ENCODE data around the gene CCDC127. TPM values are rescaled to one million over a fixed set of nuclear protein-coding genes. Genes with fewer than 3 reads are reported as not detected.
"Not testable (repeated sequence)": the region's sequence is repeated elsewhere in the genome, so short reads cannot be mapped to it uniquely, and the experiment has no call there.

Gene CCDC127
- total and polyA plus RNA-seq, 10 donors: 1.2 to 8.9 (median 3.6) TPM

GRCh38 chr5:167982-168660, 49.8 kb downstream of the CCDC127 start:
- peak; percentile 60 for DNase-seq
- Histone ChIP-seq H3K36me3 (no peaks in the 10 kb centered on the region), H3K4me1 (peaks cover 0 to 26% (median 10%) of the 10 kb centered on the region in 6 donors), H3K27ac (no peak overlapping the region), H3K9me3 (no peaks in the 10 kb centered on the region), H3K4me3 (no peak overlapping the region), H3K27me3 (replicated peaks in 1 of 7) (no peaks in the 10 kb centered on the region)
- intact Hi-C loops (cut with DNase I; ENCODE audit: low total_unique reads): no loop called here
- 75 to 80% (median 79%) methylated on average over 15 to 18 of the region's 18 CpGs for WGBS, 5 donors
- no peak for TF ChIP-seq POLR2AphosphoS5 (IDR thresholded peaks at IDR 0.05)
- TF ChIP-seq POLR2A (IDR thresholded peaks at IDR 0.05): no peak
- TF ChIP-seq CTCF (IDR thresholded peaks at IDR 0.05 in 8 of 11, conservative IDR thresholded peaks at IDR 0.05 in 3 of 11): no peak

- Histone ChIP-seq H3K4me1 (peaks cover 0 to 26% (median 10%) of the 10 kb centered on the region in 6 donors), H3K9me3 (no peaks in the 10 kb centered on the region), H3K27me3 (replicated peaks in 1 of 7) (peaks cover 0 to 5% (median 0%) of the 10 kb centered on the region in 7 donors), H3K27ac (no peak overlapping the region), H3K36me3 (no peaks in the 10 kb centered on the region), H3K4me3 (no peak overlapping the region)
- DNase-seq: peak; percentile 62
- intact Hi-C loops (cut with DNase I; ENCODE audit: low total_unique reads): no loop called here
- WGBS, 5 donors: 89 to 96% (median 95%) methylated on average over 6 to 7 of the region's 7 CpGs
- no peak for TF ChIP-seq POLR2A (IDR thresholded peaks at IDR 0.05)
Observed at GRCh38 chr5:167511-167910, 50.4 kb downstream of the CCDC127 start.

- DNase-seq: peak; percentile 44
- intact Hi-C loops (cut with DNase I; ENCODE audit: low total_unique reads): no loop called here
- WGBS, 5 donors: 87 to 94% (median 90%) methylated on average over 13 to 26 of the region's 27 CpGs
Observed at GRCh38 chr5:166441-167372, 51.2 kb downstream of the CCDC127 start.

GRCh38 chr5:164783-165182, 53.2 kb downstream of the CCDC127 start:
- intact Hi-C loops (cut with DNase I; ENCODE audit: low total_unique reads); H3K27ac ChIP-seq; H3K9me3 ChIP-seq; DNase-seq; H3K4me3 ChIP-seq; H3K36me3 ChIP-seq: not testable (repeated sequence)
- Histone ChIP-seq H3K4me1 (peaks cover 0 to 11% (median 5%) of the 10 kb centered on the region in 6 donors), H3K27me3 (replicated peaks in 1 of 7) (peaks cover 0 to 32% (median 0%) of the 10 kb centered on the region in 7 donors)
- WGBS, 5 donors: 77 to 96% (median 93%) methylated on average over 10 to 25 of the region's 25 CpGs

More at GRCh38 chr5:166441-167372, 51.2 kb downstream of the CCDC127 start:
- no peak for TF ChIP-seq CTCF (IDR thresholded peaks at IDR 0.05 in 8 of 11, conservative IDR thresholded peaks at IDR 0.05 in 3 of 11)
- no peak for TF ChIP-seq POLR2AphosphoS5 (IDR thresholded peaks at IDR 0.05)
- TF ChIP-seq POLR2A (IDR thresholded peaks at IDR 0.05): no peak
- Histone ChIP-seq H3K4me1 (peaks cover 0 to 26% (median 10%) of the 10 kb centered on the region in 6 donors), H3K27ac (no peak overlapping the region), H3K27me3 (replicated peaks in 1 of 7) (peaks cover 0 to 13% (median 0%) of the 10 kb centered on the region in 7 donors), H3K36me3 (no peaks in the 10 kb centered on the region), H3K4me3 (no peak overlapping the region), H3K9me3 (no peaks in the 10 kb centered on the region)

- H3K36me3 ChIP-seq: no peaks in the 10 kb centered on the region
- no peaks in the 10 kb centered on the region for H3K9me3 ChIP-seq
- no peak overlapping the region for H3K4me3 ChIP-seq
- WGBS, 5 donors: 78 to 95% (median 87%) methylated on average over 11 to 14 of the region's 14 CpGs
- peak; percentile 21 for DNase-seq
- TF ChIP-seq POLR2A (IDR thresholded peaks at IDR 0.05): no peak
- peaks cover 0 to 6% (median under 1%) of the 10 kb centered on the region in 6 donors for H3K4me1 ChIP-seq
- peaks cover 0 to 38% (median 0%) of the 10 kb centered on the region in 7 donors for H3K27me3 ChIP-seq (replicated peaks in 1 of 7)
- intact Hi-C loops (cut with DNase I; ENCODE audit: low total_unique reads): no loop called here
- no peak overlapping the region for H3K27ac ChIP-seq
Observed at GRCh38 chr5:164244-164643, 53.7 kb downstream of the CCDC127 start.

Data from spleen (tissue), 11 donors.